GM18861 (cell line): ENCODE data around the gene TIMP3.

Experiments used
- ATAC-seq: cut with Tn5 transposase; IDR thresholded peaks from one replicate; pipeline ENCODE4 v1.9.1; 2021; ENCODE audit not compliant: unreplicated experiment

TIMP3 gene

DNA sequence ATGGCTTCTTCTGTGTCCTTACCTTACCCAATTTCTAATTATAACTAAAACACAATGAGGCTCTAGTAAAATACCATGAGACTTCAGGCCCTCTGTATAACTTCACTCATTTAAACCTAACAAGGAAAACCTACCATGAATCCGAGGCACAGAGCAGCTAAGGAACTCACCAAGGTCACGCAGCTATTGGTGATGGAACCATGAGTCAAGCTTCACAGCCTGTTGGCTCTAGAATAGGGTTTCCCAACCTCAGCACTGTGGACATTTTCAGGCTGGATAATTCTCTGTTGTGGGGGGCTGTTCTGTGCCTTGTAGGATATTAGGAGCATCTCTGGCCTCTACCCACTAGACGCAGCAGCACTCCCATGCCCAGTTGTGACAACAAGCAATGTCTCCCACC lies 75.7 kb downstream of the TIMP3 start:
- no peak for ATAC-seq

DNA sequence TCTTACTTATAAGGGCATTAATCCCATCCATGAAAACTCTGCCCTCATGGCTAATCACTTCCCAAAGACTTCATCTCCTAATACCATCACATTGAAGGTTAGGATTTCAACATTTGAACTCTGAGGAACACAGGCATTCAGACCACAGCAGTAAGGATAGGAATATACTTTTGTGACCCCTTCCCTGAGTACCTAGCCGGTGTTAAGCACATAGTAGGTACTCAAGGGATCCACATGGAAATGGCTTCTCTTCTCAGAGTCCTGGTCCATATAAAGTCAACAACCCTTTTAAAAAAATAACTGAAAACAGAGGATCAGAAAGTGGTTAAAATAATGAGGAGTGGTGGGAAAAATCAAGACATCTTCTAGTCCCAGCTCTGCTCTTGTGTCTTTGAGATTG lies 78.0 kb downstream of the TIMP3 start:
- no peak for ATAC-seq

DNA sequence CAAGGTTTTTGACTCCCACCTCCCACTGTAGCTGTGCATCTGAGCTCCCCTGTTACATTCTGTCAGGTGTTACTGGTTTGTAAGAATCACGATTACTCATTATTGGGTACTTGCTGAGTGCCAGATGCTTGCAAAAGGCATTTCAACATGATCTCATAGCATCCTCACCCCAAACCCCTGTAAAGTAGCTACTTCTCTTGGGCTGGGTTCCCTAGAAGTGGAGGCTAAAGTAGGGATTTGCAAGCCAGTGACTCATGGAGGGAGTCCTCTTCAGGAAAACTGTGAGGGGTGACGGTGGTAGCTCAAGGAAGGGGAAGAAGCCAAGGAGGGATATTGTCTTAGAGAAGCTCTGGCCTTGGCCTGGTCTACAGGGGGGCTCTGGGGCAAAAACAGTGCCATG lies 78.6 kb downstream of the TIMP3 start:
- ATAC-seq: no peak

- ATAC-seq: no peak
These were observed 79.0 kb downstream of the TIMP3 start for GRCh38 chr22:32880505-32880892.

- no peak for ATAC-seq
These were observed 79.5 kb downstream of the TIMP3 start for GRCh38 chr22:32880893-32881596.

DNA sequence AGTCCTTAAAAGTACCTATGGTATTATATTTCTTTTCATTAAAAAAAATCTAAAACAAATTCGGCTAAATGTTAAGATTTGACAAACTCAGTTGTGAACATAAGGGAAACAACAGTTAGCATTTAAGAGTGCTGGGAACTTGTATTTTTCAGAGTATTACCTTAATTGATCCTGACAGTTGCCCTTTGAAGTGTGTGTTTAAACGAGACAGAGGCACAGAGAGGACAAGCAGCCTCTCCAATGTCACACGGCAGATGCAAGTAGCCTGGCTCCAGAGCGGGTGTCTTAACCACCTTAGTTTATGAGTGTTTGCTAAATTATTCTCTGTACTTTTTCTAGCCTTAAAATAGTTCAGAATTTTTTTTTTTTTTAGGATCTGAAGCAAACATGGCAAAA lies 80.9 kb downstream of the TIMP3 start:
- no peak for ATAC-seq

DNA sequence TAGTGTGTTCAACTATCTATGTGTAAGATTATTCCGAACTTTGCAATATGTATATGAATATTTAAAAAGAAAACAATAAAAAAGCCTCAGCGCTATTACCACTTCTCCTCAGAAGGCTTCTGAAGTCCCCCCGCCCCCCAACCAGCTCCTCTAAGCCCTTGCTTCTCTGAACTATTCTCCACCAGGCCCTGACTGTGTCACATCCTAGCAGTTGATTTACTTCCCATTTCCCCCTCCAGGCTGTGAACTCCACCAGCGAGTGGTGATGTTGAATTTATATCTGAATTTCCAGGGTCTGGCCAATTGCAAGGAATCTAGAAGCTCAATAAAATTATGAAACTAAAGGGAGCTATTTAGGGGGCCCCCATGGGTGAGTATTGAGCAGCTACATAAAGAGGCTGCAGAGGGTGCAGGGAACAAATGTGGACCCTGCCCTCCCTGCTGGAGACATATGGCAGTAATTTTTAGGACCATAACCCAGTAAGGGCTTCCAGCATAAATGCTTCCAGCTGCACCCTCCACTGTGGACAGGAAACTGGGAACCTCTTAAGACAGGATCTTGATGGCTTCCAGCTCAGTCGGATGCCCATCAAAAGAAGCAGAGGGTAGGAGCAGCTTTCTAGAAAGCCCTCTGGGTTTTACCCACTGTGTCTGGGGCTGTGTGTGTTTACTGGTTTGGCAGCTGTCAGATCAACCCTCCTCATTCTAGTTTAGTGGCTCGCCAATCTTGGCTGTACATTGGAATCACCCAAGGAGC lies 81.4 kb downstream of the TIMP3 start:
- ATAC-seq: no peak

- ATAC-seq: no peak
These were observed 85.9 kb downstream of the TIMP3 start for GRCh38 chr22:32887324-32887980.

DNA sequence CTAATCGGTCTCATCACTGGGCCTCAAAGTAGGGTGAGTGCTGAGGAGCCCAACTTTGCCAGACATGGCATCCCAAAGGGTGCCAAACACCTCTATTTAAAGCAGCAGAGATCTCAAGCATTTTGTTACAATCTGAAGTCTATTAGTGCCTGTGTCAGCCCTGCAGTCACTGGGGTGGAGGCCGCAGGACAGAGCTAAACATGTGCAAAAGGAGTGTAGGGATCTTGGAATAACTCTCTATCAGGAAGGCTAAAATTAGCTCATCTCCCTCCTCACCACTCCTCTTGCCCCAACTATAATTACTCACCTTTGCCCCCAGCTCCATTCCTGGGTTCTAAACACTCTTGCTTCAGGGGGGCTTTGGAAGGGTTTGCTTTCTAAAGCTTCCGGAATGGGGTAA lies 87.5 kb downstream of the TIMP3 start:
- ATAC-seq: no peak

DNA sequence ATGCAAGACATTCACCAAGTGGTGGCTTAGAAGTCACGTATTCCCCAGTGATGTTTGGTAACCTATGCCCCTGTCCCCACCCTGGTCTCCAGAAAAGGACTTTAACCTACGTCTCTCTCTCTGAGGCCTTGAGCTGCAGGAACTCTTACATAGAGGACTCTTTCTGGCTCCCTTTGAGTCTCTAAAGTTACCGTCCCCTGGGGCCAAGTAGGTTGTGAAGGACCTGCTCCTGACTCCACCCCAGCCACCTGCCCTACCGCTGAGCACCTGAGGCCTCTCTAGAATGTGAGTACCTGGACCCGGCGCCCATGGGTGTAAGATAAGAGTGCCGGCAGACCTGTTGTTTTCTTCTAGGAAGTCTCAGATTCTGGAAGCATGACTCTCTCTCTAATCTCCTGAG lies 95.4 kb downstream of the TIMP3 start:
- ATAC-seq: no peak

GRCh38 chr22:32897400-32897799 lies 95.9 kb downstream of the TIMP3 start:
- ATAC-seq: no peak

- ATAC-seq: no peak
These were observed 99.6 kb downstream of the TIMP3 start for GRCh38 chr22:32900886-32901635.

GRCh38 chr22:32901925-32902324 lies 100.4 kb downstream of the TIMP3 start:
- no peak for ATAC-seq

DNA sequence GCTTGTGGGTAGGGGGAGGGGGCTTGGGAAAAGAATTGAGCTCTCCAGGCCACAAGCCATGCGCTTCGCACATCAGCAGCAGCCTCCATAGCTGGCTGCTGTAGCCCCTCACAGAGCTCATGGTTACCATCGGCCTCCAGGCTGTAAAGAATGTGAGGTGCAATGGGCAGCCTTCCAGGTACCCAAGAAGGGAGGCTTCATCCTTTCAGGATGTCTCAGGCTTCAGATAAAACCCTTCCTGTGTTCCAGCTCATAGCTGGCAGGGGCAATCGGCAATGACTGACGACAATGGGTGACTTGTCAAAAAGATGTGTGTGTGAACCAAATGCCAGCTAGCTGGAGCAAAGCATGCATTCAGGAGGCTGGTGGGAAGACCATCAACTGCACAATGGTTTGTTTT lies 102.0 kb downstream of the TIMP3 start:
- no peak for ATAC-seq

DNA sequence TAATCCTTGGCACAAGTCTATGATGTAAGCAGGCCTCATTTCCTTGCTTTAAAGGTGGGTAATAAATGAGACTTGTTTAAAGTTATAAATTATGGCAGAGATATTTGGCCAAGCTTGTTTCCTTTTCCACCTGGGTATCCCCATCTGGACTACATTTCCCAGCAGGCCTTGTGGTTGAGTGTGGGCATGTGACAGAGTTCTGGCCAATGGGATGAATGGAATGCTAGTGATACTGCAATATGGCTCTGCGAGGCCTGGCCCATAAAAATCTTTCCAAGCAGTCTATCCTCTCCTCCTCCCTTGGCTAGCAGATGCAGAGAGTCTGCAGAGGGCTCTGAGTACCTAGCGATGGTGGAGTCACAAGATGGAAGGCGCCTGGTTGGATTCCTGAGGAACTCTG lies 102.5 kb downstream of the TIMP3 start:
- no peak for ATAC-seq

DNA sequence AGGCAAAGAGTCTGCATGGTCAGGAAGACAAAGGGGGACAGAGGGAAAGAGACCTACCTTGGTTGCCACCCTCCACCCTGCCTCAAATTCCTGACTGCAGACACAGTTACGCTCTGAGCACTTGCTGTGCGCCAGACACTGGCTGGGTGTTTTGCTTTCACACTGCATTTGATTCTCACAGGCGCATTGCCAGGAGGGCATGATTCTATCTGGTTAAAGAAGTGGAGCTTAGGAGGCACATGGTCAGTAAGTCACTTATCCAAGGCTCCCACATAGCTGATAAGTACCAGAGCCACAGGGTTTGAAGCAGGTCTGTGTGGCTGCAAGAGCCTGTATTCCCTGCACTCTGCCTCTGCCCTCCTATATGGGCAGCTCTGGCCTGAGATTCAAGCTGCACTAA lies 103.9 kb downstream of the TIMP3 start:
- ATAC-seq: no peak

DNA sequence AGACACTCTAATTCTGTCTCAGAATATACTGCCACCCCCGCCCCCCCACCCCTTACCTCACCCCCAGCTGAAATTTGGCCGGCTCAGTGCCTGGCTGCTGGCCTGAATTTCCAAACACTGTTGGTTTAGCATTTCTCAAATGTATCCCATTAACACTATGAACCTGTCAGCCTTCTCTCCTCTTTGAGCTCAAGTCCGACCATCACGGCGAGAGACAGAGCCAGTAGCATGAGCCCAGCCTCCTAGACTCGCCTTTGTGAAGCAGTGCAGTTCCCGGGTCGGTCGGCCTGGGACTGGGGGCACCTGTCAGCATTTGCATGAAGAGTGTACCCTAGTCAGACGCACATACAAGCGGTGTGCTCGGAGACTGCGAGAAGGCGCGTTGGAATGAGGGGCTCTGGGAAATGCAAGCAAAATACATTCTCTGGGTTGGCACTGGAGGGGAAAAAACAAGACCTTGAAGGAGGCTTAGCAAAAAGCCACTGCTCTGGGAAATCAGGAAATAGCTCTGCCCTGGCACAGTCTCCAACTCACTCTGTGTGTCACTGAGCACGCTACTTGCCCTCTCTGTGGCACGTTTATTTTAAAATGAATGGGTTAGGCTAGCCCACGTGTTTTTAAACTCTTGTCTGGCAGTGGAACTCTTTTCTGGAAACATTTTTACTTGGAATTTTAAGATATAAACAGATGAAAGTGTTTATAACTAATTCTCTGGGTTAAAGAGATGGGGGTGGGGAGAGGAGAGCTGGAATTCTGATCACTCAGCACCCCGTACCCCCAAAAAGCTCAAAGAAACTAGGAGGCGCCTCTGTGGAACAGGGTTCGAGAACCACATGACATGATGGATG lies 108.3 kb downstream of the TIMP3 start:
- ATAC-seq: no peak

DNA sequence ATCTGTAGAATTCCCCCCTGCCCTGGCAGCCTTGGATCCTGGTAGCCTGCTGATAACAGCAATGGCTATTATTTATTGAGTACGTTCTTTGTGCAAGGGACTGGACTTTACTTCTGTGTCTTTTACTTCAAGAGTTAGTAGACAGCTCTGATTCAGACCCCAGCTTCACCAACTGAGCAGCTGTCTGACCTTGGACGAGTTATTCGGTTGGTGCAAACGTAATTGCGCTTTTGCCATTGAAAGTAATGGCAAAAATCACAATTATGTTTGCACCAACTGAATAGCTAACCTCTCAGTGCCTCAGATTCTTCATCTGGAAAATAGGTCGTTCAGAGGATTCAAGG lies 108.9 kb downstream of the TIMP3 start:
- ATAC-seq: no peak

DNA sequence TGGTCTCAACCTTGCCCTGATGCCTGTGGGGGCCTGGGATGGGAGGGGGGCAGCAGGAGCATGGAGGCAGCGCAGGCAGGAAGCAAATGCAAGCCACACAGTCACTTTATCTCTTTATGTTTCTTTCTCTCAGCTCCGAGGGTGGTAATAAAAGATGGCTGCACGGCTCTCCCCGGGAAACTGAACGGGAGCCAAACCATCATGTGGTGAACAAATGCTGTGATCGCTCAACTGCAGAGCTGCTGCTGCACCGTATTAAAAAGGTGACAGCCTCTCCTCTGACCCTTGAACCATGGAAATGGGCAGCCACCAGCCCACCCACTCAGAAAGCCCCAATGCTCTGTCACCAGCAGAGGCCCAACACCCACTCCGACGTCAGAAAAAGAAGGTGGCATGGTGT lies 110.0 kb downstream of the TIMP3 start:
- ATAC-seq: no peak
